A673 (cell line): Measurements from ENCODE around the gene NDC80.

Experiments
- CTCF ChIP-seq: fragments of 300-800, 200-600 bp; sonication (generic); conservative IDR thresholded peaks from 2 replicates; pipeline ENCODE4 v1.5.1; 2017; ENCODE audit warnings: low read depth, mild to moderate bottlenecking, antibody characterized with exemption, low read length, moderate library complexity, mixed read lengths
- EZH2 ChIP-seq: fragments of 200-600 bp; sonication (generic); IDR thresholded peaks from 2 replicates; pipeline ENCODE4 v1.6.1; 2017; ENCODE audit warnings: borderline replicate concordance, low read depth, mild to moderate bottlenecking, mixed read lengths, antibody characterized with exemption, low read length; ENCODE audit not compliant: poor library complexity, severe bottlenecking

GRCh38 chr18:2651981-2652380 lies 80.6 kb downstream of the NDC80 start:
- TF ChIP-seq CTCF (no peak), EZH2 (no peak)
